Liver (tissue), 3 donors: Measurements from ENCODE around the gene CERT1.

Source experiments
- EGR1 ChIP-seq, 2 donors: IDR thresholded peaks; 2 replicates each; pipeline ENCODE4 v1.6.1; 2016 to 2018; ENCODE audit warnings: antibody characterized with exemption in 2 of 2, low read depth in 2 of 2
- JUND ChIP-seq, 2 donors: IDR thresholded peaks; 2 replicates each; pipeline ENCODE4 v1.6.1; 2016; ENCODE audit warnings: antibody characterized with exemption in 2 of 2
- SP1 ChIP-seq: IDR thresholded peaks from 2 replicates; pipeline ENCODE4 v1.6.1; 2018; ENCODE audit warnings: antibody characterized with exemption, mild to moderate bottlenecking
- TAF1 ChIP-seq: conservative IDR thresholded peaks from 2 replicates; pipeline ENCODE4 v1.6.1; 2016; ENCODE audit warnings: antibody characterized with exemption, mild to moderate bottlenecking
- YY1 ChIP-seq: IDR thresholded peaks from 2 replicates; pipeline ENCODE4 v1.6.1; 2016; ENCODE audit warnings: antibody characterized with exemption, mild to moderate bottlenecking
- TF ChIP-seq, protein P1 (sequence below): fragments of 150-350 bp; IDR thresholded peaks from 2 replicates; pipeline ENCODE4 v1.5.1; 2017; ENCODE audit warnings: improper control_type of control experiment, low read depth, low read length; ENCODE audit not compliant: missing input control
- TF ChIP-seq, protein P2 (sequence below): IDR thresholded peaks from 2 replicates; pipeline ENCODE4 v1.6.1; 2016; ENCODE audit warnings: antibody characterized with exemption
- donor health status: healthy.
- donor health status: healthy.

DNA sequence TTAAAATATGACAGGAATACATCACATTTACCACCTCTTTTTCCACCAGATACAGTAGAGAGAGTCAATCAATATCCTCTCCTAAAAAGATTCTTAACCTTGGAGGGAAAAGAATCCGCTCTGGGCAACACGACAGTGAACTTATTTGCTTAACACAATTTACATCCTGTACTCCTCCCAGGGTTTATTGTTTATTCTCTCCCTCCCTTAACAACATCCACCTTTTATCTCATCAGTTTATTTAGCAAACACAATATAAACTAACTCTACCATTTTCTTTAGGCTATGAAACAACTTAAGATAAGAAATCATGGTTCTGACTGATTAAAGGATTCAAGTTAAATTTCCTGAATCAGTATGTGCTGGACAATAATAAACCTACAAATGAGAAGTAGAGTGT is 50.9 kb downstream of the CERT1 start:
- TF ChIP-seq, protein P1, sequence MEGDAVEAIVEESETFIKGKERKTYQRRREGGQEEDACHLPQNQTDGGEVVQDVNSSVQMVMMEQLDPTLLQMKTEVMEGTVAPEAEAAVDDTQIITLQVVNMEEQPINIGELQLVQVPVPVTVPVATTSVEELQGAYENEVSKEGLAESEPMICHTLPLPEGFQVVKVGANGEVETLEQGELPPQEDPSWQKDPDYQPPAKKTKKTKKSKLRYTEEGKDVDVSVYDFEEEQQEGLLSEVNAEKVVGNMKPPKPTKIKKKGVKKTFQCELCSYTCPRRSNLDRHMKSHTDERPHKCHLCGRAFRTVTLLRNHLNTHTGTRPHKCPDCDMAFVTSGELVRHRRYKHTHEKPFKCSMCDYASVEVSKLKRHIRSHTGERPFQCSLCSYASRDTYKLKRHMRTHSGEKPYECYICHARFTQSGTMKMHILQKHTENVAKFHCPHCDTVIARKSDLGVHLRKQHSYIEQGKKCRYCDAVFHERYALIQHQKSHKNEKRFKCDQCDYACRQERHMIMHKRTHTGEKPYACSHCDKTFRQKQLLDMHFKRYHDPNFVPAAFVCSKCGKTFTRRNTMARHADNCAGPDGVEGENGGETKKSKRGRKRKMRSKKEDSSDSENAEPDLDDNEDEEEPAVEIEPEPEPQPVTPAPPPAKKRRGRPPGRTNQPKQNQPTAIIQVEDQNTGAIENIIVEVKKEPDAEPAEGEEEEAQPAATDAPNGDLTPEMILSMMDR: no peak
- TF ChIP-seq SP1 (no peak), TAF1 (no peak), YY1 (no peak), JUND (IDR thresholded peaks at IDR 0.05) (no peak), EGR1 (IDR thresholded peaks at IDR 0.05; ENCODE audit: low read depth in 2 of 2) (no peak)
- TF ChIP-seq, protein P2, sequence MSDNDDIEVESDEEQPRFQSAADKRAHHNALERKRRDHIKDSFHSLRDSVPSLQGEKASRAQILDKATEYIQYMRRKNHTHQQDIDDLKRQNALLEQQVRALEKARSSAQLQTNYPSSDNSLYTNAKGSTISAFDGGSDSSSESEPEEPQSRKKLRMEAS: no peak
